KG1 (cell line): ENCODE results near the gene SSX7.
"Not testable (repeated sequence)": the region's sequence is repeated elsewhere in the genome, so short reads cannot be mapped to it uniquely, and the experiment has no call there.

Experiments used
- DNase-seq: peaks from one replicate; lab custom pipeline; 2025; lab: John Stamatoyannopoulos, UW

The SSX7 gene

GRCh38 chrX:52654800-52655199 is at the start of gene SSX7:
SSX7 (minus strand) TSS chrX:52654900; CDS start chrX:52653472, 1,428 bp downstream.
- not testable (repeated sequence) for DNase-seq

- DNase-seq: not testable (repeated sequence)
Observed at GRCh38 chrX:52692034-52692433, 37.3 kb upstream of the SSX7 start.

GRCh38 chrX:52662218-52662617 is 7.5 kb upstream of the SSX7 start:
- DNase-seq: not testable (repeated sequence)

GRCh38 chrX:52655475-52655874 is 775 bp upstream of the SSX7 start:
- DNase-seq: not testable (repeated sequence)

GRCh38 chrX:52650676-52651075 is 4.0 kb downstream of the SSX7 start:
- DNase-seq: not testable (repeated sequence)

- not testable (repeated sequence) for DNase-seq
Observed at GRCh38 chrX:52648956-52649355, 5.7 kb downstream of the SSX7 start.

GRCh38 chrX:52628483-52628882 is 26.2 kb downstream of the SSX7 start:
- DNase-seq: not testable (repeated sequence)

- DNase-seq: not testable (repeated sequence)
Observed at GRCh38 chrX:52620661-52621060, 34.0 kb downstream of the SSX7 start.

- DNase-seq: no peak
Observed at GRCh38 chrX:52608961-52609360, 45.7 kb downstream of the SSX7 start.

GRCh38 chrX:52603151-52603550 is 51.5 kb downstream of the SSX7 start:
- not testable (repeated sequence) for DNase-seq

- no peak for DNase-seq
Observed at GRCh38 chrX:52598886-52599285, 55.8 kb downstream of the SSX7 start.

GRCh38 chrX:52594658-52595057 is 60.0 kb downstream of the SSX7 start:
- no peak for DNase-seq
